Pancreas (tissue), 10 donors: ENCODE data around the gene FRMD4A. TPM values are rescaled to one million over a fixed set of nuclear protein-coding genes. Genes with fewer than 3 reads are reported as not detected.

Source experiments
- ATAC-seq, 4 donors: fragments of 200-7000 bp; cut with Tn5 transposase; one replicate each; pipeline versions ENCODE4 v1.8.0 to v1.9.1; 2020; ENCODE audit warnings: mild to moderate bottlenecking in 4 of 4, moderate library complexity in 4 of 4
- DNase-seq, 6 donors: peaks; one replicate each; pipeline ENCODE4 v3.0.0-alpha.2; 2020
- FAIRE-seq: peaks from 2 replicates; lab custom pipeline; 2012; peaks lifted over from hg19 to GRCh38; lab: Jason Lieb, UNC
- H3K27ac ChIP-seq, 4 donors: fragments of 200-600 bp; sonication (generic); 1 replicate in 3 of 4; 2 replicates in 1 of 4; pipeline versions ENCODE4 v1.5.0 to v1.8.0; 2020
- H3K27me3 ChIP-seq, 4 donors: fragments of 200-600 bp; one replicate each; pipeline ENCODE4 v1.8.0; 2021
- H3K36me3 ChIP-seq, 3 donors: fragments of 200-600 bp; sonication (generic) in 1 of 3; one replicate each; pipeline versions ENCODE4 v1.5.0 to v1.8.0; 2020 to 2021
- H3K4me1 ChIP-seq, 3 donors: fragments of 200-600 bp; one replicate each; pipeline ENCODE4 v1.8.0; 2021
- H3K4me3 ChIP-seq, 4 donors: fragments of 200-600 bp; sonication (generic) in 2 of 4; one replicate each; pipeline versions ENCODE4 v1.5.0 to v1.8.0; 2020 to 2021
- H3K9me3 ChIP-seq, 4 donors: fragments of 200-600 bp; one replicate each; pipeline ENCODE4 v1.8.0; 2021
- CTCF ChIP-seq, 4 donors: fragments of 200-600 bp; sonication (generic) in 3 of 4; IDR thresholded peaks; one replicate each; pipeline versions ENCODE4 v1.5.0 to v1.8.0; 2021; ENCODE audit warnings: antibody characterized with exemption in 4 of 4
- WGBS, 2 donors: extraction: QIAGEN DNeasy Blood & Tissue Kit; methylation state at CpG; one replicate each; pipeline ENCODE4 v1.1.7; 2013; 5-methylcytosine and 5-hydroxymethylcytosine counted together
- intact Hi-C, 3 donors: fragments of 100-400 bp; cut with DNase I; formaldehyde crosslinking; loops; one replicate each; pipeline versions ENCODE4 v1.11.1 to v1.14.2; 2022
- polyA plus RNA-seq, 2 donors: library from polyadenylated mRNA; stranded (reverse); fragments of 200-250 nt; gene quantifications; one replicate each; pipeline ENCODE4 v1.2.3, GENCODE V29; 2013
- total RNA-seq, 6 donors: library from RNA; stranded (reverse); fragmentation: NEBNext Ultra II Directional in 4 of 6; extraction: Animal tissue kit (Norgen Biotek cat#: 25700) in 4 of 6; gene quantifications; one replicate each; pipeline versions ENCODE4 v1.2.1 to v1.2.4, GENCODE V29; 2021 to 2023
- donor health status: healthy with polysubstance abuse.
- donor health status: DM: no; HTN: no; CAD: no; lungs with moderate emphysema.
- donor health status: DM: no; HTN: no; CAD: no.
- donor health status: control.
- donor health status: control.
- donor health status: Bipolar disorder and iron deficiency.
- donor health status: DM: yes; HTN: yes; CAD: no.
- donor health status: DM: no; HTN: no; CAD: no.
- donor health status: DM: no; HTN: no; CAD: no.
- donor health status: DM: yes; HTN: yes; CAD: no.

The FRMD4A gene
- total and polyA plus RNA-seq, 8 donors = 13.5 to 27.5 (median 18.7) TPM

GRCh38 chr10:13594641-13595040, 736.1 kb downstream of the FRMD4A start:
- no peak overlapping the region for H3K4me3 ChIP-seq
- peaks cover 0 to 8% (median 0%) of the 10 kb centered on the region in 3 donors for H3K4me1 ChIP-seq
- H3K36me3 ChIP-seq = peaks cover 0 to 8% (median 0%) of the 10 kb centered on the region in 3 donors
- 48 to 58% methylated on average over 2 of the region's 2 CpGs for WGBS, 2 donors
- H3K27ac ChIP-seq = no peak overlapping the region
- ATAC-seq (no peak), DNase-seq (no peak), FAIRE-seq (no peak)
- no peaks in the 10 kb centered on the region for H3K27me3 ChIP-seq
- no peak for TF ChIP-seq CTCF (IDR thresholded peaks at IDR 0.05)
- no peaks in the 10 kb centered on the region for H3K9me3 ChIP-seq
- intact Hi-C loops = no loop called here
